Small intestine (tissue), 7 donors: ENCODE results near the gene DYNC1H1. TPM values are rescaled to one million over a fixed set of nuclear protein-coding genes. Genes with fewer than 3 reads are reported as not detected.

Experiments
- DNase-seq, 2 donors: peaks; one replicate each; pipeline versions ENCODE4 v3.0.0 to v3.0.0-alpha.2; 2013
- FAIRE-seq: peaks from 2 replicates; lab custom pipeline; 2012; peaks lifted over from hg19 to GRCh38; lab: Jason Lieb, UNC
- H3K27ac ChIP-seq, 3 donors: one replicate each; pipeline ENCODE4 v1.5.1; 2013; ENCODE audit warnings: low read length in 2 of 3, mild to moderate bottlenecking in 2 of 3, control low read depth in 1 of 3, inconsistent platforms in 1 of 3, low read depth in 1 of 3, moderate library complexity in 1 of 3
- H3K27me3 ChIP-seq, 3 donors: one replicate each; pipeline ENCODE4 v1.6.1; 2013; ENCODE audit warnings: low read length in 3 of 3, inconsistent platforms in 1 of 3; ENCODE audit not compliant: control insufficient read depth in 3 of 3, insufficient read depth in 3 of 3
- H3K36me3 ChIP-seq, 3 donors: one replicate each; pipeline ENCODE4 v1.6.1; 2013; ENCODE audit warnings: low read length in 3 of 3, inconsistent platforms in 1 of 3, low read depth in 1 of 3, mild to moderate bottlenecking in 1 of 3, moderate library complexity in 1 of 3; ENCODE audit not compliant: control insufficient read depth in 3 of 3, insufficient read depth in 2 of 3
- H3K4me1 ChIP-seq, 3 donors: one replicate each; pipeline ENCODE4 v1.6.1; 2013; ENCODE audit warnings: low read length in 2 of 3, inconsistent platforms in 1 of 3, low read depth in 1 of 3, mild to moderate bottlenecking in 1 of 3, moderate library complexity in 1 of 3; ENCODE audit not compliant: control insufficient read depth in 3 of 3, insufficient read depth in 2 of 3
- H3K4me3 ChIP-seq, 3 donors: one replicate each; pipeline ENCODE4 v1.5.1; 2013; ENCODE audit warnings: low read length in 3 of 3, control low read depth in 1 of 3, inconsistent platforms in 1 of 3, low read depth in 1 of 3, mild to moderate bottlenecking in 1 of 3, moderate library complexity in 1 of 3
- H3K9me3 ChIP-seq, 2 donors: one replicate each; pipeline ENCODE4 v1.6.1; 2013; ENCODE audit warnings: low read depth in 1 of 2, low read length in 1 of 2; ENCODE audit not compliant: control insufficient read depth in 2 of 2, insufficient read depth in 1 of 2
- WGBS, 3 donors: extraction: QIAGEN DNeasy Blood & Tissue Kit; methylation state at CpG; one replicate each; pipeline ENCODE4 v1.1.7; 2013; 5-methylcytosine and 5-hydroxymethylcytosine counted together
- polyA plus RNA-seq, 4 donors: library from polyadenylated mRNA; stranded (reverse) in 3 of 4; unstranded in 1 of 4; fragments of 200-250 nt in 3 of 4; fragments of 120-200 nt in 1 of 4; gene quantifications; one replicate each; pipeline versions ENCODE4 v1.2.1 to v1.2.3, GENCODE V29; 2013
- donor health status: healthy with polysubstance abuse.
- donor health status: control.
- donor health status: control.
- donor health status: Bipolar disorder and iron deficiency.
- donor health status: healthy.

The DYNC1H1 gene
- polyA plus RNA-seq, 4 donors = 74.3 to 248 (median 116) TPM

DNA sequence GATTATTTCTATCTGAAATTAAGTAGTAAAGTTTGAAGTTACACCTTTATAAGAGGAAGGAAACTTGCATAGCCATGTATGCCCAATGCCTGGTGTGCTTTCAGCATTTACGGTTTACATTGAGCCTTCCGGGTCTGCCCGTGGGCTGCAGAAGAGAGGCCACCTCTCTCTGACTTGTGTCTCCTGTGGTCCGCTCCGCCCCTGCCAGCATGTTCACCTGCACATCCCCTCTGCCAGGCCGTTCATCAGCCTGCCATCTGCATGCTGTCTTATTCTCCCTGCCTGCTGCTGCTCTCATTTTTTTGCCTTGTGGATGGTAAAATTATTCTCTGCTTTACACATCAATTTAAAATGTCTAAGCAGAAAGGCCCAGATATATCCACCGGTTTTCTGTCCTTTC, 41.5 kb upstream of the DYNC1H1 start:
- FAIRE-seq (no peak), DNase-seq (no peak)
- Histone ChIP-seq H3K4me1 (no peaks in the 10 kb centered on the region), H3K27ac (no peak overlapping the region), H3K36me3 (peaks cover 2 to 44% (median 10%) of the 10 kb centered on the region in 3 donors), H3K27me3 (no peaks in the 10 kb centered on the region), H3K9me3 (no peaks in the 10 kb centered on the region), H3K4me3 (no peak overlapping the region)
- WGBS, 3 donors = 90 to 93% (median 93%) methylated on average over 7 of the region's 7 CpGs

GRCh38 chr14:101925152-101925551, 39.2 kb upstream of the DYNC1H1 start:
- no peaks in the 10 kb centered on the region for H3K4me1 ChIP-seq
- H3K27me3 ChIP-seq = no peaks in the 10 kb centered on the region
- 97% methylated on average over 27 to 33 of the region's 33 CpGs for WGBS, 3 donors
- H3K4me3 ChIP-seq = no peak overlapping the region
- H3K36me3 ChIP-seq = peaks cover 0 to 51% (median 7%) of the 10 kb centered on the region in 3 donors
- no peak overlapping the region for H3K27ac ChIP-seq
- DNase-seq (no peak), FAIRE-seq (no peak)
- no peaks in the 10 kb centered on the region for H3K9me3 ChIP-seq

- WGBS, 3 donors = 87 to 93% (median 91%) methylated on average over 8 of the region's 8 CpGs
- DNase-seq (no peak), FAIRE-seq (no peak)
- Histone ChIP-seq H3K27me3 (no peaks in the 10 kb centered on the region), H3K4me1 (no peaks in the 10 kb centered on the region), H3K4me3 (no peak overlapping the region), H3K27ac (no peak overlapping the region), H3K36me3 (peaks cover 0 to 46% (median 7%) of the 10 kb centered on the region in 3 donors), H3K9me3 (no peaks in the 10 kb centered on the region)
Observed at GRCh38 chr14:101926085-101926484, 38.3 kb upstream of the DYNC1H1 start.

- no peak for FAIRE-seq
- WGBS, 3 donors = 76 to 85% (median 79%) methylated on average over 5 of the region's 5 CpGs
- Histone ChIP-seq H3K27me3 (no peaks in the 10 kb centered on the region), H3K4me1 (no peaks in the 10 kb centered on the region), H3K4me3 (no peak overlapping the region), H3K9me3 (no peaks in the 10 kb centered on the region), H3K36me3 (peaks cover 0 to 43% (median 7%) of the 10 kb centered on the region in 3 donors), H3K27ac (peak overlapping the region in 1 of 3 donors; percentile 7)
- no peak for DNase-seq
Observed at GRCh38 chr14:101926620-101927019, 37.8 kb upstream of the DYNC1H1 start.

DNA sequence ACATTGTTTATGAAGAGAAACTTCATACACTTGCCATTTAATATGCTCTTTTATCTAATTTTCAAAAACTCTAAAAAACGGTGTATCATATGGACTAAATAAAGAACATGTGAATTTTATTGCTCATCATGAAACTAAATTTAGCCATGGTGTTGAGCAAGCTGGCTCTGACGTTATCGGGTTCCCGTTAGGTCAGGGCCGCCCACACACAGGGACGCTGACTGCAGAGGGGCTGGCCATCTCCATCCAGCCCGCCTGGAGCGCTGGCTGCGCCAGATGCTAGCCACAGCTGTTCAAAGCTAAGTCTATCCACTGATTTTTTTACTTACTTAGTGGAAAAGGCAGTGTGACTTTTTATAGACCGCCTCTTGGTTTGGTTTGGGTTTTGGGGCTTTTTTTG, 36.5 kb upstream of the DYNC1H1 start:
- Histone ChIP-seq H3K4me3 (no peak overlapping the region), H3K27me3 (no peaks in the 10 kb centered on the region), H3K36me3 (peaks cover 0 to 34% (median 7%) of the 10 kb centered on the region in 3 donors), H3K9me3 (no peaks in the 10 kb centered on the region), H3K27ac (no peak overlapping the region), H3K4me1 (peaks cover 0 to under 1% (median 0%) of the 10 kb centered on the region in 3 donors)
- 42 to 73% (median 56%) methylated on average over 10 of the region's 10 CpGs for WGBS, 3 donors
- FAIRE-seq = no peak
- DNase-seq = peak in 1 of 2 donors; percentile 30

DNA sequence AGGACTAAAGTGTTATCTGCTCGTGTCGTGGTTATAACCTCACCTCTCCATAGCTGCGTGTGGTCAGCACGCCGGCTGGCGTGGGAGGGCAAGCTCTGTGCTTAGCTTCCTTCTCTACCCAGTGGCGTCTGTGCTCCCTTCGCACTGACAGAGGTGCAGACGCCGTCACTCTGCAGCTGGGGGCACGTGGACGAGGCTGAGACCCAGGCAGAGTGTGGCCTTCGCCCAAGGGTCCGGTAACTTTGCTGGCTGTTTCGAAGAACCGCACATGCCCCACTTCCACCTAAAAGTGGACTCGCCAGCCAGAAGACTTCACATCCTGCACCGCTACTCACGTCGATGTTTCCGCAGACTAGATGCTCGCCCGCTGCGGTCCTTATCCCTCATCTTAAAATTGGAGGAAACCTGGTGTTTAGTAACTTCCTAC, 35.9 kb upstream of the DYNC1H1 start:
- Histone ChIP-seq H3K36me3 (peaks cover 0 to 33% (median 7%) of the 10 kb centered on the region in 3 donors), H3K4me1 (peaks cover 0 to 5% (median 0%) of the 10 kb centered on the region in 3 donors), H3K4me3 (no peak overlapping the region), H3K27me3 (no peaks in the 10 kb centered on the region), H3K27ac (peak overlapping the region in 1 of 3 donors; percentile 85), H3K9me3 (no peaks in the 10 kb centered on the region)
- FAIRE-seq (no peak), DNase-seq (no peak)
- 88 to 93% (median 91%) methylated on average over 24 of the region's 24 CpGs for WGBS, 3 donors

- FAIRE-seq = no peak
- no peak for DNase-seq
- WGBS, 3 donors = 96 to 98% (median 98%) methylated on average over 10 of the region's 10 CpGs
- Histone ChIP-seq H3K4me1 (peaks cover 0 to 5% (median 0%) of the 10 kb centered on the region in 3 donors), H3K36me3 (peaks cover 0 to 33% (median 7%) of the 10 kb centered on the region in 3 donors), H3K4me3 (no peak overlapping the region), H3K27ac (no peak overlapping the region), H3K9me3 (no peaks in the 10 kb centered on the region), H3K27me3 (no peaks in the 10 kb centered on the region)
Observed at GRCh38 chr14:101929096-101929495, 35.3 kb upstream of the DYNC1H1 start.

DNA sequence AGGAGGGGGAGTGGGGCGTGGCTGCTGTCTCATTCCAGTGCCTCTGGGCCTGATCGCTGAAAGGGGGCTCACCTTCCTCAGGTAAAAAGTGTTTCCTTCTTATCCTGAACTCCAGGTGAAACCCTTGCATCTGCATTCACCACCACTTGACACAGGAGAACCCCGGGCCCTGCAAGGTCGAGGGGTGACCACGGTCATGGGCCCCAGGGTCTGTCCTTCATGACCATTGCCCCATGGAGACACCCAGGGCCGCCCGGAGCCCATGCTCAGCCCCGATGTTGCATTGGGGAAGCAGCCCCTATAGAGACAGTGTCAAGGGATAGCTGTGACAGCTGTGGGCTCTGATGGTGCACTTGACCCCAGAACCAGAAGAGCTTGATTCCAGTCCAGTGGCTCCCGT, 34.4 kb upstream of the DYNC1H1 start:
- 81 to 93% (median 91%) methylated on average over 9 of the region's 9 CpGs for WGBS, 3 donors
- no peak for DNase-seq
- no peak overlapping the region for H3K27ac ChIP-seq
- H3K27me3 ChIP-seq = no peaks in the 10 kb centered on the region
- H3K4me1 ChIP-seq = peaks cover 0 to 5% (median 0%) of the 10 kb centered on the region in 3 donors
- no peaks in the 10 kb centered on the region for H3K9me3 ChIP-seq
- H3K4me3 ChIP-seq = no peak overlapping the region
- H3K36me3 ChIP-seq = peaks cover 0 to 30% (median 5%) of the 10 kb centered on the region in 3 donors
- FAIRE-seq = no peak

- Histone ChIP-seq H3K27me3 (no peaks in the 10 kb centered on the region), H3K9me3 (no peaks in the 10 kb centered on the region), H3K4me3 (no peak overlapping the region), H3K36me3 (peaks cover 0 to 19% (median 0%) of the 10 kb centered on the region in 3 donors), H3K4me1 (peaks cover 0 to 5% (median 0%) of the 10 kb centered on the region in 3 donors), H3K27ac (no peak overlapping the region)
- FAIRE-seq (no peak), DNase-seq (peak in 1 of 2 donors; percentile 39)
- WGBS, 3 donors = 31 to 63% (median 41%) methylated on average over 6 to 7 of the region's 7 CpGs
Observed at GRCh38 chr14:101932673-101933072, 31.7 kb upstream of the DYNC1H1 start.
